ENCODE results near the gene SMPD3. TPM values are rescaled to one million over a fixed set of nuclear protein-coding genes. Genes with fewer than 3 reads are reported as not detected.

SMPD3 gene
- total RNA-seq, 4 donors from 2014 or later, result 0.22 to 0.38 TPM; not detected in 2

DNA sequence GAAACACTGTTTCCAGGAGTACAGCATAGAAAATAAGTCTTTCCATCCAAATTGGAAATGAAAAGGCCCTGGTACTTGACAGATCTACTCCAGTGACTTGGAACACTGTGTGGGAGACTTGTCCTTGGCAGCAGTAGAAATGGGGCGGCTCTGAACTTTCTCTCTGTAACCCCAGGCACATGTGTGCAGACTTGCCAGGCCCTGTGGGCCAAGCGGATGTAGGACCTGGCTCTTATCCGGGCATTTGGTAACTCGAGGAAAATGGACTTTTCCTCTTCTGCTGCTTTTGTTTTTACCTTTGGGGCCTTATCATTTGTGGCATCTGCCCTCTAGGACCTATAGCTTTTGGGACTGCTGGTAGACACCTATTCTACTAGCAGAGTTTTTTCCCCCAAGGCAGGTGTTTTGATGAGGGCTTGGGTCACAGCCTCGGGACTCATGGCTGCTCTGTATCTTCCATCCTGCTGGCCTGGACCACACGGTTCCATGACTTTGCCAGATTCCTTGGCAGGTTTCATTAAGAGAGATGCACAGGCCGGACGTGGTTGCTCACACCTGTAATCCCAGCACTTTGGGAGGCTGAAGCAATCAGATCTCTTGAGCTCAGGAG, 43.5 kb downstream of the SMPD3 start:
- TF ChIP-seq, protein P1, sequence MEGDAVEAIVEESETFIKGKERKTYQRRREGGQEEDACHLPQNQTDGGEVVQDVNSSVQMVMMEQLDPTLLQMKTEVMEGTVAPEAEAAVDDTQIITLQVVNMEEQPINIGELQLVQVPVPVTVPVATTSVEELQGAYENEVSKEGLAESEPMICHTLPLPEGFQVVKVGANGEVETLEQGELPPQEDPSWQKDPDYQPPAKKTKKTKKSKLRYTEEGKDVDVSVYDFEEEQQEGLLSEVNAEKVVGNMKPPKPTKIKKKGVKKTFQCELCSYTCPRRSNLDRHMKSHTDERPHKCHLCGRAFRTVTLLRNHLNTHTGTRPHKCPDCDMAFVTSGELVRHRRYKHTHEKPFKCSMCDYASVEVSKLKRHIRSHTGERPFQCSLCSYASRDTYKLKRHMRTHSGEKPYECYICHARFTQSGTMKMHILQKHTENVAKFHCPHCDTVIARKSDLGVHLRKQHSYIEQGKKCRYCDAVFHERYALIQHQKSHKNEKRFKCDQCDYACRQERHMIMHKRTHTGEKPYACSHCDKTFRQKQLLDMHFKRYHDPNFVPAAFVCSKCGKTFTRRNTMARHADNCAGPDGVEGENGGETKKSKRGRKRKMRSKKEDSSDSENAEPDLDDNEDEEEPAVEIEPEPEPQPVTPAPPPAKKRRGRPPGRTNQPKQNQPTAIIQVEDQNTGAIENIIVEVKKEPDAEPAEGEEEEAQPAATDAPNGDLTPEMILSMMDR (IDR thresholded peaks at IDR 0.05; ENCODE audit: low read depth), result no peak

DNA sequence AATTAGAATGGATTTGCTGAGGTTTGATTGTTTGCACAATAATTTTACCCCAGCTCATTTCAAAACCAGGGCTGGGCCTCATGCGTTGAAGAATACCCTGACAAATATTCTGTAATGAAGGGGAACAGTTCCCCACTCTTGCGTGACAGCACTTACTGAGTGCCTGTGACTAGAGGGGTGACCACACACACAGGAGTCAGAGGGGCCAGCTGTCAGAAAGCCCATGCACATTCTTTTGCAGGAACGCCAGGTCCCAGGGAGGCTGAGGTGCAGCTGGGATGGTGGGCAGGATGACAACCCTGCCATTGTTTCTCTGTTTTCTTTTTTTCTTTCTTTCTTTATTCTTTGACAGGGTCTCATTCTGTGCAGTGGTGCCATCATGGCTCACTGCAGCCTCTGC, 44.6 kb downstream of the SMPD3 start:
- TF ChIP-seq, protein P1 (IDR thresholded peaks at IDR 0.05; ENCODE audit: low read depth), result no peak

DNA sequence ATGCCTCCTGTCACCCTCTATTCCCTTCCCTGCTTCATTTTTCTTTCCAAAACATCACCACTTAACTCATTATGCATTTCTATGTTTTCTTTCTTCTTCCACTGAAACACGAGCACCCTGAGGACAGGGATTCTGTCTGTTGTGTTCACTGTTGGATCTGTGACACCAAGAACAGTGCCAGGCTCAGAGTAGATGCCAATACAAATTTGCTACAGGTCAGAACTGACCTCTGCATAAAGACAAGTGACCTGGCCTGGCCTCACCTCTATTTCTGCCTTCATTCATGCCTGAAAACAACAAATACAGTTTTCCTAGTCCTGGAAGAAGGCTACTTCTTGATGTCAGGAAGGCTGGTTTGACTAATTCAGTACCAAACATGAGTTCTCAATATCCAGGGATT, 45.1 kb downstream of the SMPD3 start:
- TF ChIP-seq, protein P1 (IDR thresholded peaks at IDR 0.05; ENCODE audit: low read depth), result no peak

DNA sequence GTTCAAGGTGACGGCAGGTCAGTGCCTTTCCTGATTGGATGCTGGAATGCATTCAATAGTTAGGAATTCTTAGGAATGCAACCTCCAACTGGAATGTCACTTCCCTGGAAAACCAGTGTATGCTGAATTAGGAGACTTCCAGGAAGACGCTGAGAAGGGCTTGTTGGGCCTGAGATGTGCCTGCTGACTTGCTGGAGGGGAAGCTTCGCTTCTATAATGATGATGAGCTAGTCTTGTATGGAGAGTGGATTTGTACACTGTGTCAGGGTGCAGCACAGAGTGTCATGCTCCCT, 45.6 kb downstream of the SMPD3 start:
- TF ChIP-seq, protein P1 (IDR thresholded peaks at IDR 0.05; ENCODE audit: low read depth), result no peak

DNA sequence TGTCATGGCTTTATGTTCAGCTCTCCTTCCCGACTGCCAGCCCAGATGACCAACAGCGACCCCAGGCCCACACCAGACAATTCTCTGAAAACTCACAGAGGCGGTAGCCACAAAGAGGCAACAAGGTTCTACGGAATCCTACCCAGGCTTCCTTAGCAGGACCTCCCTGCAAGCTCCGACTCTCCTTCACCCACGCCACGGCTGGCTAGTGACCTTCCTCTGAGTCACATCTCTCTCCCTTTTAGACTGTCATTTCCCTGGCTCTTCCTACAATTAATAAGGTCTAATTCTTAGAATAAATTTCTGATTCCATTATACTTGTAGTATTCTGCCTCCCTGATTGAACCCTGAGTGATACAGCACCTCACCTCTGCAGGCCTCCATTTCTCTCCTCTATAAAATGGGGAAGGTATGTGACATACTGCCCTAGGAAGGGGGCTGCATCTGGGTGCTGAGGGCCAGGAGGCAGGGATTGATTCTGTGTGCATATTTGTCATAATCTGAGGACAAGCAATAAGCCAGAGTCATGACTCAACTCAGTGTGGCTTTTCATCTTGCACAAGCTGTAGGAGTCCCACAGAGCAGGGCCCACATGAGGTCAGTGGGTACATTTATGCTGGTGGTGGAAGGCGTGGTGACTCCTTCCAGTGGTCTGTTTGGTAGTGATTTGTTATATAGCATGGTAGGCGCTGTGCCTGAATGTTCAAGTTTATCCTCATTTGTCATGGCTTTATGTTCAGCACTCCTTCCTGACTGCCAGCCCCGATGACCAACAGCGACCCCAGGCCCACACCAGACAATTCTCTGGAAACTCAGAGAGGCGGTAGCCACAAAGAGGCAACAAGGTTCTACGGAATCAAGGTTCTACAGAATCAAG, 46.2 kb downstream of the SMPD3 start:
- TF ChIP-seq, protein P1 (IDR thresholded peaks at IDR 0.05; ENCODE audit: low read depth), result no peak

DNA sequence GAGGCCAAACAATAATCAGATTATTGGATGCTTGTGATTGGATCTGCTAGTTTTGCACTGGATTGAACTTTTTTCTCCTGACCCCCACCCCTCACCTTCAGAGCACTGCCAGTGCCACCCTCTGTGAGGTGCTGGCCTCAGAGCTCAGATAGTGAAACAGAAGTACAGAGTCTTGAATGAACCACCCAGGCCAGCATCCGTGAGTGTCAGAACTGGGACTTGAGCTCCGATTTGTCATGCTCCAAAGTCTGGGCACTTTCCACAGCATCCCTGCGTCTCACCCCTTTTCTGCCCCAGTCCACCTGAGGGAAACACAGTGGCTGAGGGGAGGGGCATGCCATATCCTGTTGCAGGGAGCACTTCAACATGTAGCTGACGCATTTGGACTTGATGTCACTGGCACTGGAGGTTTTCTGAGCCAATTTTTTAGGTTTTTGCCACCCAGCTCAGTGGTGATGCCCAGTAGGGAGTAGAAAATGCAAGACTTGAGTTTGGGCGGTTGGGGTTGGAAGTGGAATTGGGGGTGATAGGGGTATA, 47.3 kb downstream of the SMPD3 start:
- TF ChIP-seq, protein P1 (IDR thresholded peaks at IDR 0.05; ENCODE audit: low read depth), result no peak
